ENCODE results near the gene ZNF433.

ZNF433 gene

DNA sequence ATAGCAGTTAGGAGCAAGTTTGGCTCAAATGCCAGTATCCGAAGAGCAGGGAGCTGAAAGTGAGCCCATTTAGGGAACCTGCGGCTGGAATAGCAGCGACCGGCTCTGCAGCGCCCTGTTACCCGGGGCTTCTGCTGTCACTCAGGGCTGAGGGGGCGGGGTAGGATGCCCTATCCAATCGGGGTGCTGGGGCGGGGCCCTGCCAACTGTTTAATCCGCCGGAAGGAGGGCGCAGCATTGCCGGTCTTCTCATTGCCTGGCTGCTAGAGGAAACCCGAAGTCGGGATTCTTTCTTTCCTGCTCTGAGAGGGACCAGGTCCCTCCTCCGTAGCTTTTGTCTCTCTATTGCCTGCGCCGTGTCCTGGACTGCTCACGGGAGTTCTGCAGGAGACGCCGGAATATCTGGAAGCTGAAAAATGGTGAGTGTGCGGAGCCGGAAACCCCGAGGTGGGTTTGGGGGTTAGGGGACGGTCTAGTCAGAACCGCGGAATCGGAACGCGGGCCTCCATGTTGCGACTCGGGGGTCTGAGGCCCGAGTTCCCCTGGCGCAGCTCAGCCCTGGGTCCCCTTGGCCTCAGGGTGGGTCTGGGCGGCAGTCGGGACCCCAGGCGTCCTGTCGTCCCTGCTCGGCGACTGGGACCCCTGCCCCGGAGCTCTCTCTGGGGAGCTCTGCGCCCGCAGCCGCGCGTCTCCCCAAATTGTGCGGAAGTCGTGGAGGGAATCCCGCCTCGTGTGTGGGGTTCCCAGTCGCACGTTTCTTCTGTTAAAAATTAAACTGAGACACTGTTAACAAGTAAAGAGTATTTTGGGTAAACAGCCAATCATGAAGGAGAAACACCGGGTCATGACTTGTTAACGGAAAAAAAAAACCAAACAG, 47.8 kb downstream of the ZNF433 start:
- DNase-seq = peak; percentile 90

GRCh38 chr19:11986754-11987153, 48.7 kb downstream of the ZNF433 start:
- DNase-seq = no peak

- peak; percentile 25 for DNase-seq
Measured at GRCh38 chr19:11984986-11985385, 50.5 kb downstream of the ZNF433 start.

DNA sequence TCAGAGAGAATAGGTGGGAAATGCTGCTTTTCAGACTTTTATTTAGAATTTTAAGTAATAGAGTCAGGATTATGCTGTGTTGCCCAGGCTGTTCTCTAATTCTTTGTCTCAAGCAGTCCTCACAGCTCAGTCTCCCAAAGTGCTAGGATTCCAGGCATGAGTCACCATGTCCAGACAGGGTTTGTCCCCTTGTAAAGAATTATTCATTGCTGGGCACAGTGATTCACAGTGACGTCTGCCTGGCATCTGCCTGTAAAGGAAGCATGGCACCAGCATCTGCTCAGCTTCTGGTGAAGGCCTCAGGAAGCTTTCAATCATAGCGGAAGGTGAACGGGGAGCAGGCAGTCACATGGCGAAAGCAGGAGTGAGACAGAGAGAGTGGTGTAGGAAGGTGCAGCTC, 53.0 kb downstream of the ZNF433 start:
- no peak for DNase-seq

DNA sequence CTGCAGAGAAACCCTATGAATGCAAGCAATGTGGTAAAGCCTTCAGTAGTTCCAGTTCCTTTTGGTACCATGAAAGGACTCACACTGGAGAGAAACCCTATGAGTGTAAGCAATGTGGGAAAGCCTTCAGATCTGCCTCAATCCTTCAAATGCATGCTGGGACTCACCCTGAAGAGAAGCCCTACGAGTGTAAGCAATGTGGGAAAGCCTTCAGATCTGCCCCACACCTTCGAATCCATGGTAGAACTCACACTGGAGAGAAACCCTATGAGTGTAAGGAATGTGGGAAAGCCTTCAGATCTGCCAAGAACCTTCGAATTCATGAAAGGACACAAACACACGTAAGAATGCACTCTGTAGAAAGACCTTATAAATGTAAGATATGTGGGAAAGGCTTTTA, 56.0 kb downstream of the ZNF433 start:
- no peak for DNase-seq

DNA sequence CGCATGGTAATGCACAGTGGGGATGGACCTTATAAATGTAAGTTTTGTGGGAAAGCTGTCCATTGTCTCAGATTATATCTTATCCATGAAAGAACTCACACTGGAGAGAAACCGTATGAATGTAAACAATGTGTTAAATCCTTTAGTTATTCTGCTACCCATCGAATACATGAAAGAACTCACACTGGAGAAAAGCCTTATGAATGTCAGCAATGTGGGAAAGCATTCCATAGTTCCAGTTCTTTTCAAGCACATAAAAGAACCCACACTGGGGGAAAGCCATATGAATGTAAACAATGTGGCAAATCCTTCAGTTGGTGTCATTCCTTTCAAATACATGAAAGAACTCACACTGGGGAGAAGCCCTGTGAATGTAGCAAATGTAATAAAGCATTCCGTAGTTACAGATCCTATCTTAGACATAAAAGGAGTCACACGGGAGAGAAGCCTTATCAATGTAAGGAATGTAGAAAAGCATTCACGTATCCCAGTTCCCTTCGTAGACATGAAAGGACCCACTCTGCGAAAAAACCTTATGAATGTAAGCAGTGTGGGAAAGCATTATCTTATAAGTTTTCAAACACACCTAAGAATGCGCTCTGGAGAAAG, 56.9 kb downstream of the ZNF433 start:
- no peak for DNase-seq

- no peak for DNase-seq
Measured at GRCh38 chr19:11973019-11973810, 62.3 kb downstream of the ZNF433 start.

DNA sequence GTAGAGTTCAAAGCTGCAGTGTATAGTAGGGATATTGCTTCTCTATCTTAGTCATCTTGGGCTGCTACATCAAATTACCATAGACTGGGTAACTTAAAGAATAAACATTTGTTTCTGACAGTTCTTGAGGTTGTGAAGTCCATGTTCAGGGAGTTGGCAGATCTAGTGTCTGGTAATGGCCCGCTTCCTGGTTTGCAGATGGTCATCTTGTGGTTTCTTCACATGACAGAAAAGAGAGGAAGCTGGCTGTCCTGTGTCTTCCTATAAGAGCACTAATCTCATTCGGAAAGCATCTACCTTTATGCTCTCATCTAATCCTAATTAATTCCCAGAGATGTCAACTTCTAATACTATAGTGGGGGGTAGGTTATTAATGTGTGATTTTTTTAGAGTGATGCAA, 64.4 kb downstream of the ZNF433 start:
- DNase-seq = no peak

- no peak for DNase-seq
Measured at GRCh38 chr19:11970174-11970573, 65.3 kb downstream of the ZNF433 start.

GRCh38 chr19:11964858-11965645, 70.4 kb downstream of the ZNF433 start, which contains the start of gene ZNF763:
ZNF763 (plus strand) TSS chr19:11965040; CDS start chr19:11965209, 169 bp downstream.
- DNase-seq = peak; percentile 93

Measured in CD4-positive, alpha-beta T cell treated with Interleukin-21 for 1 hour (primary cell).